Central memory CD8-positive, alpha-beta T cell (primary cell): Measurements from ENCODE around the gene CD3D.
"Not testable (repeated sequence)": the region's sequence is repeated elsewhere in the genome, so short reads cannot be mapped to it uniquely, and the experiment has no call there.

ENCODE experiments used
- ATAC-seq: fragments of 150-1000 bp; cut with Tn5 transposase; replicated peaks from 2 replicates; pipeline ENCODE4 v1.10.0; 2022; ENCODE audit warnings: mild to moderate bottlenecking, moderate FRiP score, moderate number of reproducible peaks; ENCODE audit not compliant: poor library complexity, severe bottlenecking; ENCODE audit errors: extremely low read depth
- DNase-seq, 2 donors: peaks; one replicate each; pipeline ENCODE4 v3.0.0; 2021; ENCODE audit warnings: low spot score in 2 of 2
- H3K27ac Mint-ChIP-seq: one replicate; pipeline ENCODE4 v1.8.0; 2022; ENCODE audit warnings: low read depth, mild to moderate bottlenecking, moderate library complexity, mixed read lengths
- H3K27me3 Mint-ChIP-seq: one replicate; pipeline ENCODE4 v1.8.0; 2022; ENCODE audit warnings: mixed read lengths
- H3K36me3 Mint-ChIP-seq: one replicate; pipeline ENCODE4 v1.8.0; 2022; ENCODE audit warnings: mild to moderate bottlenecking, moderate library complexity, mixed read lengths; ENCODE audit not compliant: insufficient read depth
- H3K4me1 Mint-ChIP-seq: one replicate; pipeline ENCODE4 v1.8.0; 2022; ENCODE audit warnings: mixed read lengths
- H3K4me3 Mint-ChIP-seq: one replicate; pipeline ENCODE4 v1.8.0; 2022; ENCODE audit warnings: mild to moderate bottlenecking, moderate library complexity, mixed read lengths
- H3K9me3 Mint-ChIP-seq: one replicate; pipeline ENCODE4 v1.8.0; 2022; ENCODE audit warnings: mixed read lengths

Gene CD3D

GRCh38 chr11:118310271-118310670 is 32.2 kb downstream of the CD3D start:
- Mint-ChIP-seq H3K27me3 (no peaks in the 10 kb centered on the region), H3K4me1 (peaks cover 79% of the 10 kb centered on the region), H3K36me3 (peaks cover 69% of the 10 kb centered on the region), H3K4me3 (no peak overlapping the region), H3K9me3 (no peaks in the 10 kb centered on the region), H3K27ac (no peak overlapping the region)
- DNase-seq: no peak
- no peak for ATAC-seq

GRCh38 chr11:118308995-118309528 is 33.4 kb downstream of the CD3D start:
- H3K27ac Mint-ChIP-seq: peak overlapping the region; percentile 44
- peaks cover 79% of the 10 kb centered on the region for H3K4me1 Mint-ChIP-seq
- peak overlapping the region; percentile 97 for H3K4me3 Mint-ChIP-seq
- H3K9me3 Mint-ChIP-seq, DNase-seq, ATAC-seq, H3K27me3 Mint-ChIP-seq: not testable (repeated sequence)
- H3K36me3 Mint-ChIP-seq: peaks cover 68% of the 10 kb centered on the region

GRCh38 chr11:118306556-118306955 is 35.9 kb downstream of the CD3D start:
- ATAC-seq: no peak
- Mint-ChIP-seq H3K27ac (peak overlapping the region; percentile 84), H3K36me3 (peaks cover 52% of the 10 kb centered on the region), H3K27me3 (no peaks in the 10 kb centered on the region), H3K4me3 (peak overlapping the region; percentile 97), H3K9me3 (no peaks in the 10 kb centered on the region), H3K4me1 (peaks cover 73% of the 10 kb centered on the region)
- no peak for DNase-seq

GRCh38 chr11:118305726-118306125 is 36.8 kb downstream of the CD3D start:
- DNase-seq (peak in 1 of 2 donors; percentile 52), ATAC-seq (peak; percentile 71)
- Mint-ChIP-seq H3K36me3 (peaks cover 45% of the 10 kb centered on the region), H3K9me3 (no peaks in the 10 kb centered on the region), H3K27ac (peak overlapping the region; percentile 98), H3K4me1 (peaks cover 67% of the 10 kb centered on the region), H3K4me3 (peak overlapping the region; percentile 97), H3K27me3 (no peaks in the 10 kb centered on the region)

- Mint-ChIP-seq H3K4me1 (peaks cover 67% of the 10 kb centered on the region), H3K4me3 (peak within 1 kb of the TSS; percentile 97), H3K9me3 (no peaks in the 10 kb centered on the region), H3K27ac (peak within 1 kb of the TSS; percentile 98), H3K36me3 (peaks cover 40% of the 10 kb centered on the region), H3K27me3 (no peaks in the 10 kb centered on the region)
- ATAC-seq (peak; percentile 75), DNase-seq (peak; percentile 39 to 61)
These were observed 37.8 kb downstream of the CD3D start, which contains the start of gene CD3E for GRCh38 chr11:118304568-118305248. CD3E (plus strand) TSS chr11:118304730; CDS start chr11:118304953, 223 bp downstream.

- no peaks in the 10 kb centered on the region for H3K27me3 Mint-ChIP-seq
- peak; percentile 37 for ATAC-seq
- peak overlapping the region; percentile 98 for H3K27ac Mint-ChIP-seq
- no peak for DNase-seq
- no peaks in the 10 kb centered on the region for H3K9me3 Mint-ChIP-seq
- peaks cover 62% of the 10 kb centered on the region for H3K4me1 Mint-ChIP-seq
- H3K36me3 Mint-ChIP-seq: peaks cover 36% of the 10 kb centered on the region
- H3K4me3 Mint-ChIP-seq: peak overlapping the region; percentile 97
These were observed 38.3 kb downstream of the CD3D start for GRCh38 chr11:118304227-118304567.

- H3K4me3 Mint-ChIP-seq: no peak overlapping the region
- H3K27me3 Mint-ChIP-seq: no peaks in the 10 kb centered on the region
- no peak for DNase-seq
- H3K36me3 Mint-ChIP-seq: peaks cover 14% of the 10 kb centered on the region
- no peaks in the 10 kb centered on the region for H3K9me3 Mint-ChIP-seq
- peak overlapping the region; percentile 98 for H3K27ac Mint-ChIP-seq
- no peak for ATAC-seq
- H3K4me1 Mint-ChIP-seq: peaks cover 41% of the 10 kb centered on the region
These were observed 40.8 kb downstream of the CD3D start for GRCh38 chr11:118301600-118302195.

- Mint-ChIP-seq H3K27ac (peak overlapping the region; percentile 22), H3K4me3 (no peak overlapping the region), H3K4me1 (peaks cover 20% of the 10 kb centered on the region), H3K36me3 (peaks cover 2% of the 10 kb centered on the region), H3K9me3 (no peaks in the 10 kb centered on the region), H3K27me3 (no peaks in the 10 kb centered on the region)
- ATAC-seq (peak; percentile 65), DNase-seq (no peak)
These were observed 46.6 kb downstream of the CD3D start for GRCh38 chr11:118295815-118296454.

GRCh38 chr11:118295199-118295598 is 47.3 kb downstream of the CD3D start:
- DNase-seq (no peak), ATAC-seq (peak; percentile 46)
- Mint-ChIP-seq H3K9me3 (no peaks in the 10 kb centered on the region), H3K36me3 (peaks cover 2% of the 10 kb centered on the region), H3K27me3 (no peaks in the 10 kb centered on the region), H3K4me1 (peaks cover 19% of the 10 kb centered on the region), H3K27ac (no peak overlapping the region), H3K4me3 (no peak overlapping the region)

GRCh38 chr11:118294053-118294452 is 48.5 kb downstream of the CD3D start:
- H3K27me3 Mint-ChIP-seq: no peaks in the 10 kb centered on the region

GRCh38 chr11:118291477-118292135 is 50.9 kb downstream of the CD3D start:
- no peak overlapping the region for H3K4me3 Mint-ChIP-seq
- H3K4me1 Mint-ChIP-seq: peaks cover 17% of the 10 kb centered on the region
- no peak for ATAC-seq
- DNase-seq: no peak
- H3K27ac Mint-ChIP-seq: no peak overlapping the region
- no peaks in the 10 kb centered on the region for H3K27me3 Mint-ChIP-seq
- no peaks in the 10 kb centered on the region for H3K9me3 Mint-ChIP-seq
- peaks cover 2% of the 10 kb centered on the region for H3K36me3 Mint-ChIP-seq

More at GRCh38 chr11:118294053-118294452, 48.5 kb downstream of the CD3D start:
- Mint-ChIP-seq H3K27ac (no peak overlapping the region), H3K4me3 (no peak overlapping the region), H3K9me3 (no peaks in the 10 kb centered on the region), H3K4me1 (peaks cover 17% of the 10 kb centered on the region), H3K36me3 (peaks cover 2% of the 10 kb centered on the region)
- no peak for ATAC-seq
- DNase-seq: no peak

GRCh38 chr11:118290923-118291322 is 51.6 kb downstream of the CD3D start:
- H3K27me3 Mint-ChIP-seq: no peaks in the 10 kb centered on the region
- no peak overlapping the region for H3K4me3 Mint-ChIP-seq
- DNase-seq (peak in 1 of 2 donors; percentile 15), ATAC-seq (no peak)
- no peak overlapping the region for H3K27ac Mint-ChIP-seq
- peaks cover 2% of the 10 kb centered on the region for H3K36me3 Mint-ChIP-seq
- peaks cover 12% of the 10 kb centered on the region for H3K4me1 Mint-ChIP-seq
- H3K9me3 Mint-ChIP-seq: no peaks in the 10 kb centered on the region
